Panc1 (cell line): ENCODE results near the gene VSTM1.
"Not testable (repeated sequence)": the region's sequence is repeated elsewhere in the genome, so short reads cannot be mapped to it uniquely, and the experiment has no call there.

Experiments
- POLR2AphosphoS5 ChIP-seq: IDR thresholded peaks from 2 replicates; pipeline ENCODE4 v1.6.1; 2012; ENCODE audit warnings: mild to moderate bottlenecking, low read depth, low read length, moderate library complexity
- TF ChIP-seq, protein P1 (sequence below): fragments of 450-650 bp; IDR thresholded peaks from 2 replicates; pipeline ENCODE4 v1.5.1; 2017; ENCODE audit warnings: mild to moderate bottlenecking

DNA sequence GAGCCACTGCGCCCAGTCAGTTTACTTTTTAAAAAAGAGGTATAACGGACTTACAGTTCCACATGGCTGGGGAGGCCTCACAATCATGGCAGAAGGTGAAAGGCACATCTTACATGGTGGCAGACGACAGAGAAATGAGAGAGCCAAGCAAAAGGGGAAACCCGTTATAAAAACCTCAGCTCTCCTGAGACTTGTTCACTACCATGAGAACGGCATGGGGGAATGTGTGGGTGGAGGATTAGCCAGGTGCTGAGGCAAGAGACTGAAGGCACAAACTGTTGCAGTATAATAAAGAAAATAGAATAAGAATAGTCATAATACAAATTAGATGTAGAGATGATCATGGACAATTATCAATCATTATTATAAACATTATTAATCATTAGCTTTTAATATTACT is 27.2 kb downstream of the VSTM1 start:
- TF ChIP-seq, protein P1, sequence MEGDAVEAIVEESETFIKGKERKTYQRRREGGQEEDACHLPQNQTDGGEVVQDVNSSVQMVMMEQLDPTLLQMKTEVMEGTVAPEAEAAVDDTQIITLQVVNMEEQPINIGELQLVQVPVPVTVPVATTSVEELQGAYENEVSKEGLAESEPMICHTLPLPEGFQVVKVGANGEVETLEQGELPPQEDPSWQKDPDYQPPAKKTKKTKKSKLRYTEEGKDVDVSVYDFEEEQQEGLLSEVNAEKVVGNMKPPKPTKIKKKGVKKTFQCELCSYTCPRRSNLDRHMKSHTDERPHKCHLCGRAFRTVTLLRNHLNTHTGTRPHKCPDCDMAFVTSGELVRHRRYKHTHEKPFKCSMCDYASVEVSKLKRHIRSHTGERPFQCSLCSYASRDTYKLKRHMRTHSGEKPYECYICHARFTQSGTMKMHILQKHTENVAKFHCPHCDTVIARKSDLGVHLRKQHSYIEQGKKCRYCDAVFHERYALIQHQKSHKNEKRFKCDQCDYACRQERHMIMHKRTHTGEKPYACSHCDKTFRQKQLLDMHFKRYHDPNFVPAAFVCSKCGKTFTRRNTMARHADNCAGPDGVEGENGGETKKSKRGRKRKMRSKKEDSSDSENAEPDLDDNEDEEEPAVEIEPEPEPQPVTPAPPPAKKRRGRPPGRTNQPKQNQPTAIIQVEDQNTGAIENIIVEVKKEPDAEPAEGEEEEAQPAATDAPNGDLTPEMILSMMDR = not testable (repeated sequence)
- TF ChIP-seq POLR2AphosphoS5 = not testable (repeated sequence)
